Testis (tissue), 2 donors: ENCODE results near the gene CAMP.

Experiments
- POLR2A ChIP-seq: fragments of 450-650 bp; IDR thresholded peaks from one replicate; pipeline ENCODE4 v1.6.1; 2017; ENCODE audit warnings: antibody characterized with exemption, mild to moderate bottlenecking, moderate library complexity
- TF ChIP-seq, protein P1 (sequence below), 3 experiments: fragments of 450-650 bp in 2 of 3; fragments of 200-600 bp in 1 of 3; sonication (generic) in 1 of 3; IDR thresholded peaks; one replicate each; pipeline ENCODE4 v1.5.1; 2016 to 2019; ENCODE audit warnings: antibody characterized with exemption in 3 of 3, mild to moderate bottlenecking in 2 of 3, moderate library complexity in 1 of 3

DNA sequence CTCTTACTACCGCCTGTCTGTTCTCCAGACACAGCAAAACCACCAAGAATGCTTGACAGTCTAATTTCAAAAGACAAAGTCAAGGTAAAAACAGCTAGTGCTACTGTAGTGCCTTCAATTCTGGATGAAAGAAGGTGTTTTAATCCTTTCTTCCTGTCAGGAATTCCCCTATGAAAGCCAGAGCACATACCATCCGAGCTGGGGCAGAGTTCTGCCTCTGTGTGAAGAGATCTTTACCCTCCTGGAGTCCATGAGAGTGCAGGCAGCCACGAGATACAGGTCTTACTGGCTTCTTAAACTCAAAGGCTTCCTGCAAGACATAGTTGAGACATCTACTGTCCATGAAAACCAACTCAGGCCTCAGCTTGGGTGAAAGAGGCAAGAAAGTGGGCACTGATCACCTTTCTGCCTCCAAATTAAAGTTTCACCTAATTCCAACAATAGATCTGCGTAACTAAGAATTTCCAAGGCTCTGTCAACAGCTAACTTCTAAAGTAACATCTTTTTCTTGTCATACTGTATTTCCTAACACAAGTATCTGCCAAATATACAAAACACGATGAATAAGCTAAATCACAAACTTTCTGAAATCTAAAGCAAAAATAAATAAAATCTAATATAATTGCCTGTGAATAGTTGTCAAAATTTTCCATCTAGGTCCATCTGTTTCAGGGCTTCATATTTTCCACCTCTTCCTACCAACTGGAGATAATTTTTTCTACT, 42.6 kb upstream of the CAMP start:
- TF ChIP-seq, protein P1, sequence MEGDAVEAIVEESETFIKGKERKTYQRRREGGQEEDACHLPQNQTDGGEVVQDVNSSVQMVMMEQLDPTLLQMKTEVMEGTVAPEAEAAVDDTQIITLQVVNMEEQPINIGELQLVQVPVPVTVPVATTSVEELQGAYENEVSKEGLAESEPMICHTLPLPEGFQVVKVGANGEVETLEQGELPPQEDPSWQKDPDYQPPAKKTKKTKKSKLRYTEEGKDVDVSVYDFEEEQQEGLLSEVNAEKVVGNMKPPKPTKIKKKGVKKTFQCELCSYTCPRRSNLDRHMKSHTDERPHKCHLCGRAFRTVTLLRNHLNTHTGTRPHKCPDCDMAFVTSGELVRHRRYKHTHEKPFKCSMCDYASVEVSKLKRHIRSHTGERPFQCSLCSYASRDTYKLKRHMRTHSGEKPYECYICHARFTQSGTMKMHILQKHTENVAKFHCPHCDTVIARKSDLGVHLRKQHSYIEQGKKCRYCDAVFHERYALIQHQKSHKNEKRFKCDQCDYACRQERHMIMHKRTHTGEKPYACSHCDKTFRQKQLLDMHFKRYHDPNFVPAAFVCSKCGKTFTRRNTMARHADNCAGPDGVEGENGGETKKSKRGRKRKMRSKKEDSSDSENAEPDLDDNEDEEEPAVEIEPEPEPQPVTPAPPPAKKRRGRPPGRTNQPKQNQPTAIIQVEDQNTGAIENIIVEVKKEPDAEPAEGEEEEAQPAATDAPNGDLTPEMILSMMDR (IDR thresholded peaks at IDR 0.05): no peak
- no peak for TF ChIP-seq POLR2A
